NCI-H2227 treated with DMSO at 0.1 percent for 48 hours (cell line): ENCODE data around the gene SLC25A24.

Source experiments
- DNase-seq: peaks from one replicate; lab custom pipeline; 2025; lab: John Stamatoyannopoulos, UW

The SLC25A24 gene

DNA sequence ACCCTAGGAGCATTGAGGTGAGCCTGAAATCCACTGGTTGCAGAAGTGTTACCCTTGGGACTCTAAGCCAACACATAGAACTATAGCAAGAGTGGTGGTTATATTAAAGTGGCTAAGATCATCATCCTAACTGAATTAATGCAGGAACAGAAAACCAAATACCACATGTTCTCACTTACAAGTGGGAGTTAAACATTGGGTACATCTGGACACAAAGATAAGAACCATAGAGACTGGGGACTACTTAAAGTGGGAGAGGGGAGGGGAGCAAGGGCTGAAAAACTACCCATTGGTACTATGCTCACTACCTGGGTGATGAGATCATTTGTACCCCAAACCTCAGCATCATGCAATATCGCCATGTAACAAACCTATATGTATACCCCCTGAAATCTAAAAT, 100.0 kb downstream of the SLC25A24 start:
- DNase-seq = no peak

GRCh38 chr1:108097018-108097417, 103.1 kb downstream of the SLC25A24 start:
- no peak for DNase-seq

DNA sequence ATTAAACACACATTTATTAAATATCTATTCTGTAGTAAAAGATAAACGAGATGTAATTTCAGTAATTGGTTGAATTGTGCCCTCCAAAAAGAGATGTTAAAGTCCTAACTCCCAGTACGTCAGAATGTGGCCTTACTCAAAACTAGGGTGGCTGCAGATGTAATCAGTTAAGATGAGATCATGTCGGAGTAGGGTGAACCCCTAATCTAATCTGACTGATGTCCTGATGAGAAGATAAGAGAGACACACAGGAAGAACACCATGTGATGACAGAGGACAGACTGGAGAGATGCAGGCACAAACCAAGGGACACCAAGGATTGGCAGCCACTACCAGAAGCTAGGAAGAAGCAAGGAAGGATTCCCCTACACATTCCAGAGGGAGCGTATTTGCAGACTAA, 104.1 kb downstream of the SLC25A24 start:
- no peak for DNase-seq

- no peak for DNase-seq
Observed at GRCh38 chr1:108089477-108089876, 110.7 kb downstream of the SLC25A24 start.

DNA sequence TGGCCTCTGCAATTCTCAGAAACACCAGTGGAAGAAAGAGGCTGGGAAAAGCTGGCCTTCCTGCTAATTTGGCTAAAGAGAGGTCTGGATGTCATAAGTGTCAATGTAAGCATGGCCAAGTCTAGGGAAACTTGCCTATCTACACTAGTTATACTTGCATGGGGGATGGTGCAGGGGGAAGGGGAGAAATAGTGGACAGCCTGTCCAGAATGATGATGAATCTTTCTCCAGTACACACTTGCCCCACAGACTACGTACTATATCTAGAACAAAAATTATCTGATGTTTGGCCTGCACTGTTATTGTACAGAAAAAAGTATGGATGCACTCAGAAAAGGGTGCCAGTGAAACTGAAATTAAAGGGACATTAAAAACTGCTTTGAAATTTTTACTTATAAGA, 114.5 kb downstream of the SLC25A24 start:
- DNase-seq = no peak

DNA sequence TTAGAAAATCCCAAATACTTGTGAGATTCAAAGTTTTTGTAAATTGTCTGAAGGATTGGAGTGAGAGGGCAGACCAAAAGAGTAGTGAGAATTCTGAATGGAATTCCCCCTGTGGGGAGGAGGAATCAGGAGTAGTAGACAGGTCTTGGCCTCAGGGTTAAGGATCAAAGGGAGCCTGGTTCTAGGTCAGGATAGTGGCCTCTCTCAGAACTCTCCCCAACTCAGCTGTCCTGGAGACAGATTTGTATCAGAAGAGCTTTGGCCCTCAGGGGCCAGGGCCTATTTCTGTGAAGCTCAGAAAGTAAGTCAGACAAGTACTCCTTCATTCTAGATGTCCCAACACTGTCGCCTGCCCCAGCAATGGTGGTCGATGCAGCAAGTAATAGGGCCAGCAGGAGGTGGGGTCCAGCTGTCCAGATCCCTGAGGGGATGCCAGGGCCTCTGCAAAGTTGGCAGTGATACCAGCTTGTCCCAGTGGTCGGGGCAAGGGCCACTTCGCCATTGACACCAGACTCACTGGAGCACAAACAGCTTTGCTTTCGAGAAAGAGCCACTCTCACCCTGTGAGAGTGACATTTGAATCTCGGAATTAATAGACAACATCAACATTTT, 115.2 kb downstream of the SLC25A24 start:
- DNase-seq = no peak
